ENCODE data around the gene IGSF6.

DNA sequence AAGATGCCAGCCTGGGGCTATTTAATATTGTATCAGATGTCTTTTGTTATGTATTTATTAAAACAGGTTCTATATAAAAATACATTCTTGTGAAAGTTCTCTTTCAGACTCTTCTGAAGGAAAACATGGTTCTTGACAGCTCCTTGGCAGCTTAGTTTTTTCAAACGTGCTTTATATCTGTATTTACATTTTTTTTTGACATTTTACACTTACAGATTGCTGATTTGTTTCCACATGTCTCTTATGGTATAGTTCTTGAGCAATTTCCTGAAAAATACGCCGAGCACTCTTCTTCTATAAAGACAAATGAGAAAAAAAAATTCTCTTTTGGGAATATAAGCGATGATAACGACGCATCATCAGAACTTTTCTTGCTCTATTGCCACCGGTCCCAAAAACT is 9.5 kb downstream of the IGSF6 start:
- TF ChIP-seq POLR2AphosphoS5 (IDR thresholded peaks at IDR 0.05), result no peak
- no peak for TF ChIP-seq EP300 (IDR thresholded peaks at IDR 0.05)
- TF ChIP-seq, protein P1, sequence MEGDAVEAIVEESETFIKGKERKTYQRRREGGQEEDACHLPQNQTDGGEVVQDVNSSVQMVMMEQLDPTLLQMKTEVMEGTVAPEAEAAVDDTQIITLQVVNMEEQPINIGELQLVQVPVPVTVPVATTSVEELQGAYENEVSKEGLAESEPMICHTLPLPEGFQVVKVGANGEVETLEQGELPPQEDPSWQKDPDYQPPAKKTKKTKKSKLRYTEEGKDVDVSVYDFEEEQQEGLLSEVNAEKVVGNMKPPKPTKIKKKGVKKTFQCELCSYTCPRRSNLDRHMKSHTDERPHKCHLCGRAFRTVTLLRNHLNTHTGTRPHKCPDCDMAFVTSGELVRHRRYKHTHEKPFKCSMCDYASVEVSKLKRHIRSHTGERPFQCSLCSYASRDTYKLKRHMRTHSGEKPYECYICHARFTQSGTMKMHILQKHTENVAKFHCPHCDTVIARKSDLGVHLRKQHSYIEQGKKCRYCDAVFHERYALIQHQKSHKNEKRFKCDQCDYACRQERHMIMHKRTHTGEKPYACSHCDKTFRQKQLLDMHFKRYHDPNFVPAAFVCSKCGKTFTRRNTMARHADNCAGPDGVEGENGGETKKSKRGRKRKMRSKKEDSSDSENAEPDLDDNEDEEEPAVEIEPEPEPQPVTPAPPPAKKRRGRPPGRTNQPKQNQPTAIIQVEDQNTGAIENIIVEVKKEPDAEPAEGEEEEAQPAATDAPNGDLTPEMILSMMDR (IDR thresholded peaks at IDR 0.05), result no peak
